ENCODE measurements around the gene FXN.
"Not testable (repeated sequence)": the region's sequence is repeated elsewhere in the genome, so short reads cannot be mapped to it uniquely, and the experiment has no call there.

Gene FXN

DNA sequence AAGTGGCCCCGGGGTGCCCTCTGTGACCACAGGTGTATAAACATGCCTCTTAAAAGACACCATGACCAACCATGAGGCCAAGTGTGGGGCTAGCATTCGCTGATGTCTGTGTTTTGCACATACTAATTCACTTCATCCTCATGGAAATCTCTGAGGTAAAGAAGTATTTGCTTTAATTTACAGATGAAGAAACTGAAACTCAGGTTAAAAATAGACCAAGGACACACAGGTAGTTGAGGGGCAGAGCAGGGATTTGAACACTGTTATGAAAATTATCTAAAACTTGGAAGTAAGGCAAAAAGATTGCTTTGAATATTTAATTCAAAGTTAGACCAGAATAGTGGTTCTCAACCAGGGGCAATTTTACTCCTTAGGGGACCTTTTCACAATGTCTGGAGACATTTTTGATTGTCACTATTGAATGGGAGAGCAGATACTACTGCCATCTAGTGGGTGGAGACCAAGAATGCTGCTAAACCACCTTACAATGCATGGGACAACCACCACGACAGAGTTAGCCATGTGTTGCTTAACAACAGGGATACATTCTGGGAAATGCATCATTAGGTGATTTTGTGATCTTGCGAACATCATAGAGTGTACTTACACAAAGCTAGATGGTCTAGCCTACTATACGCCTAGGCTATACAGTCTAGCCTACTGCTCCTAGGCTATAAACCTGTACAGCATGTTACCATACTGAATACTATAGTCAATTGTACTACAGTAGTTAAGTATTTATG lies 8.0 kb upstream of the FXN start:
- peak; percentile 50 for DNase-seq (ENCODE audit: low spot score)

GRCh38 chr9:69028754-69029153 lies 6.8 kb upstream of the FXN start:
- no peak for DNase-seq (ENCODE audit: low spot score)

DNA sequence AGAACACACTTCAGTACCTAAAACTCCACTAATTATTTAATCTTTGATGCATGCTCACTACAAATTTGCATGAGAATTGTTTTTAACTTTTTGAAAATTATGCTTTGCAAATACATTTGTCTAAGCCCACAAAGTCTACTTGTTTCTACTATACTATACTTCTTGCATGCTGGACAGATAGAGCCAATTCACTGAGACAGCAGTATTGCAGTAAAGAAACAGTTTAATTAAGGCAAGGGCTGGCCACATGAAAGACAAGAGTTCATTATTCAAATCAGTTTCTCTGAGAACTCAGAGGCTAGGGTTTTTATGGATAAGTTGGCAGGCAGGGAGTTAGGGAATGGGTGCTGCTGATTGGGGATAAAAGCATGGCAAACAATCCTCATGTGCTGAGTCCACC lies 6.0 kb upstream of the FXN start:
- DNase-seq (ENCODE audit: low spot score), result no peak

DNA sequence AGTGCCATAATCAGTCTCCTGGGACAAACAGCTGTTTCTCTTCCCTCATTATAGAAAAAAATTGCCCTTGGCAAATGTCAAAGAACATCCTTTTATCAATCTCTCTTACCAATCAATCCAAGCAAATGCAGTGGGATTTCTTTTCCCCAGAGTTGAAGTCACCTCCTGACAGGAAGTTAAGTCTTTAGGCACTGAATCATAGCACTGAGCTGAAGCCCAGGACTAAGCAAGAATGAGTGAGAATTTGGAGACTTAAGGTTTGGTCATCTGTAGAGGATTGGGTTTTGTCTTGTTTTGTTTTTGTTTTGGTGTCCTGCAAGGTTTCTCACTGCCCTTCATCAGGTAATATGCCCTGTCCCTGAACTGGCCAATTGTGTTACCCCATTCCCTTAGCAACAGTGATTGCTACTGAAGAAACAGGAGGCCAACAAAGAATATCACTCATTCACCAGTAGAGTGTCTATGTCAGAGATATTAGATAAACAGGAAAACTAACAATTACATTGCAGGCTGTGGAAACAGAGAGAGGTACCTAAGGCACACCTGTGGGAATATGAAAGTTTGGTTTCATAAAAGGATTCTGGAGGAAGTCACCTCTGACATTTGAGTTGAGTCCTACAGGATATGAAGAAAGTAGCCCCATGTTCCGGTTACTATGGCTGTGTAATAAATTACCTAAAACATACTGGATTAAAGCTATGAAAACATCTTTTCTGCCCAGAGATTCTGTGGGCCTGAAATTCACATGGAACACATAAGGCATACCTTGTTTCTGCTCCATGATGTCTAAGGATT lies 4.5 kb upstream of the FXN start:
- DNase-seq (ENCODE audit: low spot score), result no peak

GRCh38 chr9:69034071-69034470 lies 1.5 kb upstream of the FXN start:
- no peak for DNase-seq (ENCODE audit: low spot score)

- no peak for DNase-seq (ENCODE audit: low spot score)
Observed at GRCh38 chr9:69036309-69036708, 757 bp downstream of the FXN start.

DNA sequence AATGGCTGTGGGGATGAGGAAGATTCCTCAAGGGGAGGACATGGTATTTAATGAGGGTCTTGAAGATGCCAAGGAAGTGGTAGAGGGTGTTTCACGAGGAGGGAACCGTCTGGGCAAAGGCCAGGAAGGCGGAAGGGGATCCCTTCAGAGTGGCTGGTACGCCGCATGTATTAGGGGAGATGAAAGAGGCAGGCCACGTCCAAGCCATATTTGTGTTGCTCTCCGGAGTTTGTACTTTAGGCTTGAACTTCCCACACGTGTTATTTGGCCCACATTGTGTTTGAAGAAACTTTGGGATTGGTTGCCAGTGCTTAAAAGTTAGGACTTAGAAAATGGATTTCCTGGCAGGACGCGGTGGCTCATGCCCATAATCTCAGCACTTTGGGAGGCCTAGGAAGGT lies 1.2 kb downstream of the FXN start:
- no peak for DNase-seq (ENCODE audit: low spot score)

- DNase-seq (ENCODE audit: low spot score), result no peak
Observed at GRCh38 chr9:69040646-69041045, 5.1 kb downstream of the FXN start.

DNA sequence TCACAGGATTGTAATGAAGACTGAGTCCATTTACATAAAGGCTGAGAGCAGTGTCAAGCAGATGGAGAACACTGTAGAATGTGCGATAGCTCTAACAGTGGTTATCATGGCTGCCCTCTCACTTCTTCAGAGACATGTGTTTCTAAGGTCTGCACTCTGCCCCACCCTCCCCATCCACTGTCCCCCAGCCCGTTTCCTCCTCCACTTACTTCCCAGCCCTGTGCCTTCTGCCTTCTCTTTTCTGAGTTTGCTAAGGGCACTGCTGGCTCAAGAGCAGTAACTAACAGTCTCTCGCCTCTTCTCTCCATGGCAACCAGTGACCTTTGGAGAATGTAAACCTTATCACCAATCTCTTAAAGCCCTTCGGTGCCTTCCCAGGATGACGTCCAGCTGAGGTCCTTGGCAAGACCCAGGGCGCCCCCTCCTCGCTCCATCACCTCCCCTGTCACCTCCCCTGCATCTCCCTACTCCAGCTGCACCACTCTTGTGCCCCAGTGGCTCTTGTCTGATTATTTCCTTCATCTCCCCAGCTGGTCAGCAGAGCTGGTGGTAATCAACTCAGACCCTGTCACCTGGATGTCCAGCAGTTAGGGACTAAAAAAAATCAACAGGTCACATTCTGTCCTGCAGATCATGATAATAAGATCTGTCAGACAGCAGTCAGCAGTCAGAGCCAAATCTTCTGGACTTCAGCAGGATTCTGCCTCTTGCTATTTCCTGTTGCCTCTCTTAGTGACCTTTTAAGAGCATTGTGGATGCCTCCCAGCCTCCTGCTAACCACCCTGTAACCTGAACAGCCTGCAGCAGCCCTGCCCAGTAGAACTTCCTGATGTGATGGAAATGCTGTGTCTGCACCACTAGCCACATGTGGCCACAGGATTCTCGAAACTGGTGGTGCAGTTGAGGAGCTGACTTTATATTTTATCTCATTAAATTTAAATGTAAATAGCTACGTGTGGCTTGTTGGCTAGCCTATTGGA lies 9.0 kb downstream of the FXN start:
- DNase-seq (ENCODE audit: low spot score), result no peak

DNA sequence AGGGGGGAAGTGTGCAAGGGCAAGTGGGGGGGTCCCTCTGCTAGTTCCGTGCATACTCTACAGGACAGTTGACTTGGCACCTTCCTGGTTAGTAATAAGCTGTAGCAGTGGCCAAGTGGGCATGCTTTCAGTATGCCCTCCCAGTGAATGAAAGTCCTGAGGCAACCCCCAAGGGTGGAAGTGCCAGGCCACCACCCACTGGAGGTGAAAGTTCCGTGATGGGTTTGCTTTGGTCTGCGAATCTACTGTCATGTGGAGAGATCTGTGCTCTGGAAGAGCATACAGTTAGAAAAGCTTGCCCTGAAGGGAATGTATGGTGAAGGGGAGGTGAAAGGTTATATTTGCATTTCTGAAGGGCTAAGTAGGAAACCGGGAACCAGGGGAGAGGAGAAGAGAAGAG lies 10.3 kb downstream of the FXN start:
- no peak for DNase-seq (ENCODE audit: low spot score)

GRCh38 chr9:69046723-69047122 lies 11.2 kb downstream of the FXN start:
- DNase-seq (ENCODE audit: low spot score), result no peak

DNA sequence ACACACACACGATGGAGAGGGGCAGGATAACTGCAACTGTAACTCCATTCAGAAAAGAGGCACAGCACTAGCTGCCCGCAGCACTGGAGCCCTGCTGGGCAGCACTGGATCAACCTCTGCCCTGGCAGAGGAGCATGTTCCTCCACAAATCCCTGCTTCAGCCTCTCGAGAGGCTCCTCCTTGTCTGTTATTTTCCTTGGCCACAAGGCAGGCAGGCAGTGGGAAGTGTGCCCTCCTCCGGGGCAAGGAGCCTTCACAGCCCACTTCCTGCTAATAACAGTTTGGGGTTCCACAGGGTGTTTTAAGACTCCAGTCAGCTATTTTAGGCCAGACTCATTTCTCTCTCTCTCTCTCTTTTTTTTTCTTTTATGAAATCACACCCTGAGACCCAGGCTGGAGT lies 11.8 kb downstream of the FXN start:
- no peak for DNase-seq (ENCODE audit: low spot score)

DNA sequence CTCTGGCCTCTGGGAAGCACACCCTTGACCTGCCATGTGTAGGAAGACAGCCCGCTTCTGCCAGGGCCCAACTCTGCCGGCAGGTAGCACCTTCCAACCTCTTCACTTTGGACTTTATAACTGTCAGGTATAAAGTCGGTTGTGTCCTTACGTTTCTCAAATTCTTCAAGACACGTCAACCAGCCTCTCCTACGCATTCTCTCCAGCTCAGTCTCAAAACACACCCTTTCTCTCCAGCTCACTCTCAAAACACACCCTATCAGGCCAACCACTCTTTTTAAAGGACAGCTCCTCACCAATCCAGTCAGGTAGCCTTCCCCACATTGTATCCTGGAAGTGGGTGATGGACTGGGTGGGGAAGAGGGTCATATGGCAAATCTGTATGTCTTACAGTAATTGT lies 13.5 kb downstream of the FXN start:
- no peak for DNase-seq (ENCODE audit: low spot score)

DNA sequence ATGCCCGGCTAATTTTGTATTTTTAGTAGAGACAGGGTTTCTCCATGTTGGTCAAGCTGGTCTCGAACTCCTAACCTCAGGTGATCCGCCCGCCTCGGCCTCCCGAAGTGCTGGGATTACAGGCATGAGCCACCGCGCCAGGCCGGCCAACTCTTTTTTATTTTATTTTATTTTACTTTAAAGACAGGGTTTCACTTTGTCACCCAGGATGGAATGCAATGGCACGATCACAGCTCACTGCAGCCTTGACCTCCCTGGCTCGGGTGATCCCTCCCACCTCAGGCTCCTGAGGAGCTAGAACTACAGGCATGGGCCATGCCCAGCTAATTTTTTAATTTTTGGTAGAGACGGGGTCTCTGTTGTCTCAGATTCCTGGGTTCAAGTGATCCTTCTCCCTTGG lies 15.4 kb downstream of the FXN start:
- not testable (repeated sequence) for DNase-seq (ENCODE audit: low spot score)

DNA sequence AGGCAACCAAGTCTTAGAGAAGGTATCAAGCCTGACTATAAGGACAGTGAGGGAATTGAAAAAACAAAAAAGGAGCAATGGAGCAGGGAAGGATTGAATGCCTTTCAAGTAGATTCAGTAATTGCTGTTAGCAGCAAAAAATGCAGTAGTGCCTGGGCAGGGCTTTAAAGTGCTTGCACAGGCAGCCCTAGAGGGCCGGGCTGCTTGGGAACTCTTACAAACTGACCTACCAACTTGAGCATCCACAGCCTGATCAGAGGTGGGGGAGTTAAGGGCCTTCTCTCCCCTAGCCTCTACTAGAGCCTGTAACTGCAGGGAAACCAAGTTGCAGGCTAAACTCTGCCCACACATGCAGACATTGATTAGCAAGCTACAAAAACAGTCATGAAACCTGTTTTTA lies 19.4 kb downstream of the FXN start:
- no peak for DNase-seq (ENCODE audit: low spot score)

DNA sequence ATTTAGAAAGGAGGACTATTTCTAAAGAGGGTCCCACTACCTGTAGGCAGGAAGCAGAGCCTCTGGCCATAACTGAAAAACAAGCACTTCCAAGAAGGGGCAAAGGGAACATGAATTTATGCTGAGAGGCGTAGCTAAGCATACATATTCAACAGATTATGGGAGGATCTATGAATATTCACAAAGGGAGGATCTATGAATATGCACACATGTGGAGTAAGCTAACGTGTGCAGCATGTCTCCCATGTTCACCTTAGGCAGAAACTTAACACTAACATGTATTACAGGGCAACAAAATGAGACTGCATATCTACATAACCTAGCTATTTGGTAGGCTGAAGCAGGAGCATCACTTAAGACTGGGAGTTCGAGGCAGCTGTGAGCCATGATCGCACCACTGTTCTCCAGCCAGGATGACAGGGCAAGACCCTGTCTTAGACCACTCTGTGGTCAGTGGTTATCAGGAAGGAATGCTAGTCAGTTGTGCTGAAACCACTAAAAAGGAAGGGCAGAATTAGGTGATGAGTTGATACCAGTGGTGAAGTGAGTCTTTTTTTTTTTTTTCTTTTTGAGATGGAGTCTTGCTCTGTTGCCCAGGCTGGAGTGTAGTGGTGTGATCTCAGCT lies 20.8 kb downstream of the FXN start:
- no peak for DNase-seq (ENCODE audit: low spot score)

- DNase-seq (ENCODE audit: low spot score), result no peak
Observed at GRCh38 chr9:69058101-69058500, 22.5 kb downstream of the FXN start.

- no peak for DNase-seq (ENCODE audit: low spot score)
Observed at GRCh38 chr9:69060766-69061165, 25.2 kb downstream of the FXN start.

DNA sequence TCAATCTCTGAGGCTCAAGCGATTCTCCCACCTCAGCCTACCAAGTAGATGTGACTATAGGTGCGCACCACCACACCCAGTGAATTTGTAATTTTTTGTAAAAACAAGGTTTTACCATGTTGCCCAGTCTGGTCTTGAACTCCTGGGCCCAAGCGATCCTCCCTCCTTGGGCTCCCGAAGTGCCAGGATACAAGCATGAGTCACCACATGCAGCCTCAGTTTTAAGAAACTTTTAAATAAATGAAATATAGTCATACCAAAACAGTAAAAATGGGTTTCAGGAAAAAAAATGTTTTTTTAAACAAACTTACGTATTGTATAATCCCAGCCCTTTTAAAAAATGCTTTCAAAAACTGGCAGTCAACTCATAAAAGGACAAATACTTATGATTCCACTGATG lies 26.6 kb downstream of the FXN start:
- DNase-seq (ENCODE audit: low spot score), result no peak

DNA sequence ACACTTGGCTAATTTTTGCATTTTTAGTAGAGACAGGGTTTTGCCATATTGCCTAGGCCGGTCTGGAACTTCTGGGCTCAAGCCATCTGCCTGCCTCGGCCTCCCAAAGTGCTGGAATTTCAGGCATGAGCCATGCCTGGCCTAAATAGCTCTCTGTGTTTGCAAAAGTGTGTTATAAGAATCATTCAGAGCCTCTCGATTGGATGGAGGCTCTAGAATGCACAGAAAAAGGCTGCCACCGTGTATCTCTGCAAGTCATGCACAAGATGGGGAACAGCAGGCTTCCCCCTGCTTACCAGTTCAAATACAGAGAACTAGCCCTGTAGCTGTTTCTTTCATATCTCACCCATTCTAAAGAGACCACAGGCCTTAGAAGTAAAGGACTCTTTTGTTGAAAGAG lies 28.3 kb downstream of the FXN start:
- DNase-seq (ENCODE audit: low spot score), result no peak

- no peak for DNase-seq (ENCODE audit: low spot score)
Observed at GRCh38 chr9:69065660-69066059, 30.1 kb downstream of the FXN start.

- no peak for DNase-seq (ENCODE audit: low spot score)
Observed at GRCh38 chr9:69066955-69067354, 31.4 kb downstream of the FXN start.
